Neural cell (in vitro differentiated cells): ENCODE results near the gene CBX8. TPM values are rescaled to one million over a fixed set of nuclear protein-coding genes. Genes with fewer than 3 reads are reported as not detected.
A peak's percentile ranks its signal among the peaks of the same experiment; 100 is the strongest.

Experiments
- H2AFZ ChIP-seq: fragments of 200-600, 300-800 bp; sonication (generic), shearing (Covaris generic); 2 replicates; pipeline ENCODE4 v1.6.0; 2014; ENCODE audit warnings: low read depth, mild to moderate bottlenecking, antibody characterized with exemption, low read length, moderate library complexity
- H3F3A ChIP-seq: fragments of 200-600 bp; shearing (Covaris generic); 2 replicates; pipeline ENCODE4 v1.6.1; 2016; ENCODE audit warnings: mild to moderate bottlenecking, moderate library complexity, mixed read lengths, antibody characterized with exemption, low read length; ENCODE audit not compliant: insufficient read depth, poor library complexity, severe bottlenecking
- H3K27ac ChIP-seq: fragments of 200-600, 300-800 bp; sonication (generic), shearing (Covaris generic); 2 replicates; pipeline ENCODE4 v1.5.1; 2014; ENCODE audit warnings: mild to moderate bottlenecking, low read length, moderate library complexity
- H3K27me3 ChIP-seq: fragments of 300-800, 200-600 bp; sonication (generic), shearing (Covaris generic); 2 replicates; pipeline ENCODE4 v1.6.0; 2014; ENCODE audit warnings: mild to moderate bottlenecking, low read depth, low read length, moderate library complexity; ENCODE audit not compliant: insufficient read depth
- H3K36me3 ChIP-seq: fragments of 300-800, 200-600 bp; sonication (generic), shearing (Covaris generic); 2 replicates; pipeline ENCODE4 v1.5.1; 2014; ENCODE audit warnings: mild to moderate bottlenecking, antibody characterized with exemption, low read length, moderate library complexity; ENCODE audit not compliant: insufficient read depth
- H3K4me2 ChIP-seq: fragments of 300-800, 200-600 bp; sonication (generic), shearing (Covaris generic); 2 replicates; pipeline ENCODE4 v1.6.0; 2014; ENCODE audit warnings: mild to moderate bottlenecking, low read length
- H3K4me3 ChIP-seq: fragments of 300-800, 200-600 bp; sonication (generic), shearing (Covaris generic); 2 replicates; pipeline ENCODE4 v1.5.1; 2014; ENCODE audit warnings: mild to moderate bottlenecking, low read length, moderate library complexity
- H3K79me2 ChIP-seq: fragments of 200-600 bp; shearing (Covaris generic); replicated peaks from 2 replicates; pipeline ENCODE4 v1.6.0; 2014; ENCODE audit warnings: mild to moderate bottlenecking, low read length, moderate library complexity; ENCODE audit not compliant: insufficient read depth
- H3K9ac ChIP-seq: fragments of 300-800, 200-600 bp; sonication (generic), shearing (Covaris generic); 2 replicates; pipeline ENCODE4 v1.6.1; 2016; ENCODE audit warnings: mild to moderate bottlenecking, low read length, mixed read lengths
- H3K9me2 ChIP-seq: fragments of 200-600 bp; shearing (Covaris generic); 2 replicates; pipeline ENCODE4 v1.6.1; 2016; ENCODE audit warnings: mild to moderate bottlenecking, low read length, mixed read lengths; ENCODE audit not compliant: insufficient read depth
- H3K9me3 ChIP-seq: fragments of 200-600, 300-800 bp; sonication (generic), shearing (Covaris generic); 2 replicates; pipeline ENCODE4 v1.6.1; 2016; ENCODE audit warnings: mild to moderate bottlenecking, mixed run types, low read length, moderate library complexity, mixed read lengths
- H4K20me1 ChIP-seq: fragments of 200-600 bp; shearing (Covaris generic); 2 replicates; pipeline ENCODE4 v1.6.1; 2016; ENCODE audit warnings: mild to moderate bottlenecking, mixed run types; ENCODE audit not compliant: insufficient read depth
- EP300 ChIP-seq: fragments of 450-650 bp; conservative IDR thresholded peaks from 2 replicates; pipeline ENCODE4 v1.6.1; 2014; ENCODE audit warnings: antibody characterized with exemption, mild to moderate bottlenecking, moderate library complexity; ENCODE audit not compliant: poor library complexity, severe bottlenecking
- EZH2 ChIP-seq: fragments of 200-600, 300-800 bp; shearing (Covaris generic), sonication (generic); IDR thresholded peaks from 2 replicates; pipeline ENCODE4 v1.6.1; 2014; ENCODE audit warnings: antibody characterized with exemption, low read length, borderline replicate concordance, mild to moderate bottlenecking; ENCODE audit not compliant: insufficient read depth, poor library complexity, severe bottlenecking
- MXI1 ChIP-seq: fragments of 450-650 bp; conservative IDR thresholded peaks from 2 replicates; pipeline ENCODE4 v1.6.1; 2014; ENCODE audit warnings: antibody characterized with exemption, mild to moderate bottlenecking; ENCODE audit not compliant: poor library complexity, severe bottlenecking
- POLR2AphosphoS5 ChIP-seq: IDR thresholded peaks from 2 replicates; pipeline ENCODE4 v1.6.1; 2012
- RAD21 ChIP-seq: fragments of 450-650 bp; conservative IDR thresholded peaks from 2 replicates; pipeline ENCODE4 v1.6.1; 2014; ENCODE audit warnings: antibody characterized with exemption, mild to moderate bottlenecking, moderate library complexity
- SMC3 ChIP-seq: fragments of 450-650 bp; conservative IDR thresholded peaks from 2 replicates; pipeline ENCODE4 v1.6.1; 2014; ENCODE audit warnings: antibody characterized with exemption, mild to moderate bottlenecking, moderate library complexity; ENCODE audit not compliant: poor library complexity
- TAF1 ChIP-seq: IDR thresholded peaks from 2 replicates; pipeline ENCODE4 v1.6.1; 2012; ENCODE audit warnings: low read depth
- polyA plus RNA-seq: library from polyadenylated mRNA; depleted of rRNA; stranded (reverse); fragments of >200 nt; gene quantifications from 2 replicates; pipeline ENCODE4 v1.2.3, GENCODE V29; 2014
- TF ChIP-seq, protein P1 (sequence below): IDR thresholded peaks from 2 replicates; pipeline ENCODE4 v1.6.1; 2012; ENCODE audit warnings: borderline replicate concordance
- TF ChIP-seq, protein P2 (sequence below): fragments of 450-650 bp; IDR thresholded peaks from 2 replicates; pipeline ENCODE4 v1.5.1; 2014; ENCODE audit warnings: antibody characterized with exemption, mild to moderate bottlenecking, moderate library complexity; ENCODE audit not compliant: poor library complexity, severe bottlenecking

CBX8 gene
- polyA plus RNA-seq, 1 donor from 2014 or later, result 15.4 TPM

DNA sequence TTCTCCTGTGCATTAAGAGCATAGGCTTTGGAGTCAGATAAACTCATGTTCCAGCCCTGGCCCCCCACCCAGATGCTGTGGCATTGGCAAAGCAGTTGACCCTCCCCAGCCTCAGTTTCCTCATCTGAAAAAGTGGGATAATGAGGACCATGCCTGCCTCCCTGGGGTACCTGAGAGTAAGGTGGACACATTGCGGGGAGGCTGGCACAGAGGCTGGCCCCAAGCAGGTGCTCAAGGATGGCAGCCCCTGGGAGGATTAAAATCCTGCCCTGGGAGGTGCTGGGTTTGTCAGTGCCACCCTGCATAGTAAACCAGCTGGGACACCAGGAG, 54.3 kb downstream of the CBX8 start:
- H3K27ac ChIP-seq, result no peak overlapping the region
- H3F3A ChIP-seq, result no peaks in the 10 kb centered on the region
- peak overlapping the region; percentile 63 for H3K4me3 ChIP-seq
- no peaks in the 10 kb centered on the region for H3K36me3 ChIP-seq
- H3K4me2 ChIP-seq, result no peak overlapping the region
- no peak for TF ChIP-seq EZH2
- no peak for TF ChIP-seq EP300
- no peak for TF ChIP-seq RAD21
- TF ChIP-seq, protein P1, sequence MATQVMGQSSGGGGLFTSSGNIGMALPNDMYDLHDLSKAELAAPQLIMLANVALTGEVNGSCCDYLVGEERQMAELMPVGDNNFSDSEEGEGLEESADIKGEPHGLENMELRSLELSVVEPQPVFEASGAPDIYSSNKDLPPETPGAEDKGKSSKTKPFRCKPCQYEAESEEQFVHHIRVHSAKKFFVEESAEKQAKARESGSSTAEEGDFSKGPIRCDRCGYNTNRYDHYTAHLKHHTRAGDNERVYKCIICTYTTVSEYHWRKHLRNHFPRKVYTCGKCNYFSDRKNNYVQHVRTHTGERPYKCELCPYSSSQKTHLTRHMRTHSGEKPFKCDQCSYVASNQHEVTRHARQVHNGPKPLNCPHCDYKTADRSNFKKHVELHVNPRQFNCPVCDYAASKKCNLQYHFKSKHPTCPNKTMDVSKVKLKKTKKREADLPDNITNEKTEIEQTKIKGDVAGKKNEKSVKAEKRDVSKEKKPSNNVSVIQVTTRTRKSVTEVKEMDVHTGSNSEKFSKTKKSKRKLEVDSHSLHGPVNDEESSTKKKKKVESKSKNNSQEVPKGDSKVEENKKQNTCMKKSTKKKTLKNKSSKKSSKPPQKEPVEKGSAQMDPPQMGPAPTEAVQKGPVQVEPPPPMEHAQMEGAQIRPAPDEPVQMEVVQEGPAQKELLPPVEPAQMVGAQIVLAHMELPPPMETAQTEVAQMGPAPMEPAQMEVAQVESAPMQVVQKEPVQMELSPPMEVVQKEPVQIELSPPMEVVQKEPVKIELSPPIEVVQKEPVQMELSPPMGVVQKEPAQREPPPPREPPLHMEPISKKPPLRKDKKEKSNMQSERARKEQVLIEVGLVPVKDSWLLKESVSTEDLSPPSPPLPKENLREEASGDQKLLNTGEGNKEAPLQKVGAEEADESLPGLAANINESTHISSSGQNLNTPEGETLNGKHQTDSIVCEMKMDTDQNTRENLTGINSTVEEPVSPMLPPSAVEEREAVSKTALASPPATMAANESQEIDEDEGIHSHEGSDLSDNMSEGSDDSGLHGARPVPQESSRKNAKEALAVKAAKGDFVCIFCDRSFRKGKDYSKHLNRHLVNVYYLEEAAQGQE, result no peak
- TF ChIP-seq, protein P2, sequence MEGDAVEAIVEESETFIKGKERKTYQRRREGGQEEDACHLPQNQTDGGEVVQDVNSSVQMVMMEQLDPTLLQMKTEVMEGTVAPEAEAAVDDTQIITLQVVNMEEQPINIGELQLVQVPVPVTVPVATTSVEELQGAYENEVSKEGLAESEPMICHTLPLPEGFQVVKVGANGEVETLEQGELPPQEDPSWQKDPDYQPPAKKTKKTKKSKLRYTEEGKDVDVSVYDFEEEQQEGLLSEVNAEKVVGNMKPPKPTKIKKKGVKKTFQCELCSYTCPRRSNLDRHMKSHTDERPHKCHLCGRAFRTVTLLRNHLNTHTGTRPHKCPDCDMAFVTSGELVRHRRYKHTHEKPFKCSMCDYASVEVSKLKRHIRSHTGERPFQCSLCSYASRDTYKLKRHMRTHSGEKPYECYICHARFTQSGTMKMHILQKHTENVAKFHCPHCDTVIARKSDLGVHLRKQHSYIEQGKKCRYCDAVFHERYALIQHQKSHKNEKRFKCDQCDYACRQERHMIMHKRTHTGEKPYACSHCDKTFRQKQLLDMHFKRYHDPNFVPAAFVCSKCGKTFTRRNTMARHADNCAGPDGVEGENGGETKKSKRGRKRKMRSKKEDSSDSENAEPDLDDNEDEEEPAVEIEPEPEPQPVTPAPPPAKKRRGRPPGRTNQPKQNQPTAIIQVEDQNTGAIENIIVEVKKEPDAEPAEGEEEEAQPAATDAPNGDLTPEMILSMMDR, result no peak
- no peak for TF ChIP-seq MXI1
- TF ChIP-seq TAF1, result no peak
- no peak for TF ChIP-seq SMC3
- TF ChIP-seq POLR2AphosphoS5, result no peak
- H4K20me1 ChIP-seq, result no peaks in the 10 kb centered on the region
- H3K27me3 ChIP-seq, result no peaks in the 10 kb centered on the region
- no peaks in the 10 kb centered on the region for H3K9me2 ChIP-seq
- H3K9ac ChIP-seq, result peak overlapping the region; percentile 29
- H2AFZ ChIP-seq, result no peak overlapping the region
- no peaks in the 10 kb centered on the region for H3K79me2 ChIP-seq
- H3K9me3 ChIP-seq, result no peaks in the 10 kb centered on the region

Other genes with a start within 250 kb of the CBX8 start
- gene RBFOX3, start 186.0 kb downstream of the CBX8 start, polyA plus RNA-seq, result 6.6 and 8.6 TPM in 2 replicates
- not detected in 2 replicates for gene ENPP7, start 66.1 kb downstream of the CBX8 start, polyA plus RNA-seq
- gene CBX2, start 18.9 kb downstream of the CBX8 start, polyA plus RNA-seq, result 15.9 and 16.9 TPM in 2 replicates
- 31.9 and 34.6 TPM in 2 replicates for gene CBX4, start 42.4 kb upstream of the CBX8 start, polyA plus RNA-seq
- gene TBC1D16, start 238.8 kb upstream of the CBX8 start, polyA plus RNA-seq, result 19.8 and 29.5 TPM in 2 replicates
- 5.5 and 15.0 TPM in 2 replicates for gene CCDC40, start 239.6 kb upstream of the CBX8 start, polyA plus RNA-seq